ENCODE measurements around the gene SAMD9. TPM values are rescaled to one million over a fixed set of nuclear protein-coding genes. Genes with fewer than 3 reads are reported as not detected.

Gene SAMD9
- total RNA-seq, 4 donors from 2014 or later: 0.89 to 1.7 (median 1.5) TPM

DNA sequence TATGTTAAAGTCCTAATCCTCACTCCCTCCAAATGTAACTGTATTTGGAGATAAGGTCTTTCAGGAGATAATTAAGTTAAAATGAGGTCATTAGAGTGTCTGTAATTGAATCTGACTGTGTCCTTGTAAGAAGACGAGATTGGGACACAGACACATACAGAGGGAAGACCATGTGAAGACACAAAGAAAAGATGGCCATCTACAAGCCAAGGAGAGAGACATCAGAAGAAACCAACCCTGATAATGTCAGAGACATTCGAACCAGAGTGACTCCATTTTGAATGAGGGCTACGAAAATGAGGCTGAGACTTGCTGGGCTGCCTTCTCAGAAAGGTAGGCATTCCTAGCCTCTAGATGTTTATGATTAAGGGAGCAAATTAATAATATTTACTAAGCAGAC is 30.9 kb upstream of the SAMD9 start:
- no peak for ATAC-seq
- intact Hi-C loops (cut with DNase I; ENCODE audit: low total_unique reads) (no loop called here), in situ Hi-C loops (cut with MboI; ENCODE audit: low sequenced_read_pairs in 4 of 4) (no loop called here)
- Histone ChIP-seq H3K4me1 (peaks cover 9 to 10% of the 10 kb centered on the region in 2 donors), H3K4me3 (peak overlapping the region; percentile 43 to 51 (median 47)), H3K27me3 (no peaks in the 10 kb centered on the region), H3K9me3 (no peaks in the 10 kb centered on the region), H3K36me3 (no peaks in the 10 kb centered on the region), H3K27ac (peak overlapping the region in 3 of 4 donors; percentile 52 to 65 (median 57))
- TF ChIP-seq POLR2A (IDR thresholded peaks at IDR 0.05): no peak
- TF ChIP-seq, protein P1, sequence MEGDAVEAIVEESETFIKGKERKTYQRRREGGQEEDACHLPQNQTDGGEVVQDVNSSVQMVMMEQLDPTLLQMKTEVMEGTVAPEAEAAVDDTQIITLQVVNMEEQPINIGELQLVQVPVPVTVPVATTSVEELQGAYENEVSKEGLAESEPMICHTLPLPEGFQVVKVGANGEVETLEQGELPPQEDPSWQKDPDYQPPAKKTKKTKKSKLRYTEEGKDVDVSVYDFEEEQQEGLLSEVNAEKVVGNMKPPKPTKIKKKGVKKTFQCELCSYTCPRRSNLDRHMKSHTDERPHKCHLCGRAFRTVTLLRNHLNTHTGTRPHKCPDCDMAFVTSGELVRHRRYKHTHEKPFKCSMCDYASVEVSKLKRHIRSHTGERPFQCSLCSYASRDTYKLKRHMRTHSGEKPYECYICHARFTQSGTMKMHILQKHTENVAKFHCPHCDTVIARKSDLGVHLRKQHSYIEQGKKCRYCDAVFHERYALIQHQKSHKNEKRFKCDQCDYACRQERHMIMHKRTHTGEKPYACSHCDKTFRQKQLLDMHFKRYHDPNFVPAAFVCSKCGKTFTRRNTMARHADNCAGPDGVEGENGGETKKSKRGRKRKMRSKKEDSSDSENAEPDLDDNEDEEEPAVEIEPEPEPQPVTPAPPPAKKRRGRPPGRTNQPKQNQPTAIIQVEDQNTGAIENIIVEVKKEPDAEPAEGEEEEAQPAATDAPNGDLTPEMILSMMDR (IDR thresholded peaks at IDR 0.05 in 4 of 5, conservative IDR thresholded peaks at IDR 0.05 in 1 of 5): no peak
- DNase-seq: no peak

DNA sequence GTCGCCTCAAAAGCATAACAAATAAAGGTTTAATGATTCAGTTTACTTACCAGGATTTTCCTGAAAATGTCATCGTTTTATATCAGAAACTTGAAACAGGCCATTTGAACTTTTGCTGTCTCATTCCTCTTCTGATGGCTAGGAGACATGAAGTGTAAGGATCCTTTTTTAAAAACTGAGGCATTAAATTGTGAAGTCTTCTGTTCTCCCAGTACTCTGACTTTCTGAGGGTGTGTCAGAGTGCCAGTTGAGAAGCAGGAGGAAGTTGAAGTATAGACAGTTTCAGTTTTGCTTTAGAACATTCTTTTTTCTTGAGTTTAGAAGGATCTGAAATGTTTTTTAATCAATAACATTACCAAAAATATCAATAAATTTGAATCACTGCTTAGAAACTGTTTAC is 30.4 kb upstream of the SAMD9 start, which contains the start of gene SAMD9L:
Gene SAMD9L (minus strand): TSS at position 242 of the 400 bp plus-strand sequence. CDS start 12,414 bp downstream, outside the sequence.
- Histone ChIP-seq H3K4me1 (peaks cover 9 to 10% of the 10 kb centered on the region in 2 donors), H3K36me3 (peaks cover 0 to under 1% of the 10 kb centered on the region in 2 donors), H3K27ac (peak within 1 kb of the TSS; percentile 52 to 65 (median 57)), H3K4me3 (peak within 1 kb of the TSS; percentile 43 to 51 (median 47)), H3K27me3 (no peaks in the 10 kb centered on the region), H3K9me3 (no peaks in the 10 kb centered on the region)
- ATAC-seq (no peak), DNase-seq (no peak)
- TF ChIP-seq, protein P1 (IDR thresholded peaks at IDR 0.05 in 4 of 5, conservative IDR thresholded peaks at IDR 0.05 in 1 of 5): no peak
- TF ChIP-seq POLR2A (IDR thresholded peaks at IDR 0.05): no peak
- intact Hi-C loops (cut with DNase I; ENCODE audit: low total_unique reads) (no loop called here), in situ Hi-C loops (cut with MboI; ENCODE audit: low sequenced_read_pairs in 4 of 4) (no loop called here)

DNA sequence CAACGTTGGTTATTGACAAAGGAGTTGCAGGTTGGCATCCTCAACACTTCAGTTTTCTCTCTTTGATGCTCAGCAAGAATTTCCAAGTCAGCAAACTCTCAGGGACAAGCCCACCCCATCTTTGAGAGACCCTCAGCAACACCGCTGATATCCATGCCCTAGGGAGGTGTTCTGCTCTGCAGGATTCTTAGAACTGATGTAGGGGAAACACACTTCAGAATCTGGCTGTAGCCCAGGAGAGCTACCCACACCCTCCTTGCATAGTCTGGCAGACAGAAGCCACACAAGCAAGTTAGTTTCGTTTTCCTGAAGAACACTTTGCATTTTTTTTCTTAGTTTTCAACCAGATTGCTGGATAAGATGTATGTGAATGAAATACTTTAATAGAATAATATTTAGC is 29.6 kb upstream of the SAMD9 start:
- H3K4me1 ChIP-seq: peaks cover 9 to 10% of the 10 kb centered on the region in 2 donors
- peaks cover 0 to 8% of the 10 kb centered on the region in 2 donors for H3K36me3 ChIP-seq
- intact Hi-C loops (cut with DNase I; ENCODE audit: low total_unique reads): no loop called here
- H3K27me3 ChIP-seq: no peaks in the 10 kb centered on the region
- peak overlapping the region; percentile 43 to 51 (median 47) for H3K4me3 ChIP-seq
- in situ Hi-C loops (cut with MboI; ENCODE audit: low sequenced_read_pairs in 4 of 4): no loop called here
- DNase-seq: no peak
- no peaks in the 10 kb centered on the region for H3K9me3 ChIP-seq
- TF ChIP-seq, protein P1 (IDR thresholded peaks at IDR 0.05 in 4 of 5, conservative IDR thresholded peaks at IDR 0.05 in 1 of 5): no peak
- no peak for TF ChIP-seq POLR2A (IDR thresholded peaks at IDR 0.05)
- peak; percentile 56 to 64 for ATAC-seq
- H3K27ac ChIP-seq: peak overlapping the region; percentile 52 to 65 (median 57)

DNA sequence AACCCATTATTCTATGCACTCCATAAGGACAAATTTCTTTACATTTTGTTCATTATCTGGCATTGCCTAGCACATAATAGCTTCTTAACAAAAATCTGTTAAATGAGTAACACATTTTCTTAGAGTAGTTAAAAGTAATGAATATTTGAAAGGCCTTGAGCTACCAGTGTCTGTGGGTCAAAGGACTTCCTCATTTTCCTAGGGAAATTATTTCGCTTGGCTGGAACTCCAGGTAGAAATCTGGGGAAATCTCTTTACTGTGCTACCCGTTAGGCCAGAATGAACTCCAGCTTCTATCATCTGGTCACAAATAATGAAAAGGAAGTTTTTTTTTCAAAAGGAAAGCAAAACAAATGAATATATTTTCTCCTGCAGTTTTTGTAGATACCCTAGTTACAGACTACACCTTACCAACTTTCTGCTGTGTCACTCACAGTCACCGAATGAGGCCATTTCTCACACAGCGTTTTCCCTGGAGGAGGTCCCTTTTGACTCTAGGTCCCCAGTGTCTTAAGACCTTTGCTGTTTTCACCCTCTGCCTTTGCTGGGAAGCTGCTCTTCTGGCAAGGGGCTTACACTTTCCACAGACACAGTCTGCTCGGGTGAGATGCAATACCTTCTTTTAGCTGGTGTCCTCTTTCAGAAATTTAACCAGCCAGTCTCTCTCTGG is 28.8 kb upstream of the SAMD9 start:
- H3K9me3 ChIP-seq: no peaks in the 10 kb centered on the region
- in situ Hi-C loops (cut with MboI; ENCODE audit: low sequenced_read_pairs in 4 of 4): no loop called here
- ATAC-seq (peak; percentile 36 to 72), DNase-seq (no peak)
- H3K4me1 ChIP-seq: peaks cover 9 to 10% of the 10 kb centered on the region in 2 donors
- peak overlapping the region; percentile 43 to 51 (median 47) for H3K4me3 ChIP-seq
- peaks cover 0 to 10% of the 10 kb centered on the region in 2 donors for H3K36me3 ChIP-seq
- intact Hi-C loops (cut with DNase I; ENCODE audit: low total_unique reads): no loop called here
- H3K27me3 ChIP-seq: no peaks in the 10 kb centered on the region
- H3K27ac ChIP-seq: peak overlapping the region; percentile 57 to 65 (median 58)
- TF ChIP-seq, protein P1 (IDR thresholded peaks at IDR 0.05 in 4 of 5, conservative IDR thresholded peaks at IDR 0.05 in 1 of 5): no peak
- no peak for TF ChIP-seq POLR2A (IDR thresholded peaks at IDR 0.05)

All from gastrocnemius medialis (tissue), 4 donors.